ENCODE data around the gene SPECC1L.

The SPECC1L gene

GRCh38 chr22:24429411-24430365, 159.1 kb downstream of the SPECC1L start:
- H3K36me3 ChIP-seq (ENCODE audit: low read length), result no peaks in the 10 kb centered on the region
- peaks cover 52% of the 10 kb centered on the region for H3K79me2 ChIP-seq (ENCODE audit: insufficient read depth, low read length)
- no peaks in the 10 kb centered on the region for H3K9me2 ChIP-seq (replicated peaks; ENCODE audit: insufficient read depth, low read length)
- H3K27me3 ChIP-seq (ENCODE audit: low read length), result no peaks in the 10 kb centered on the region
- H4K20me1 ChIP-seq (ENCODE audit: low read depth, low read length), result no peaks in the 10 kb centered on the region
- H3K9me3 ChIP-seq (ENCODE audit: insufficient read depth, low read length), result no peaks in the 10 kb centered on the region
- TF ChIP-seq CTCF (IDR thresholded peaks at IDR 0.05; ENCODE audit: insufficient read depth, low read length, poor library complexity, severe bottlenecking) (no peak), EZH2phosphoT487 (conservative IDR thresholded peaks at IDR 0.05; ENCODE audit: low read length) (no peak)
- H3K9ac ChIP-seq (ENCODE audit: low read length), result peak overlapping the region; percentile 87
- peaks cover 55% of the 10 kb centered on the region for H3F3A ChIP-seq (ENCODE audit: insufficient read depth)
- H3K4me2 ChIP-seq (ENCODE audit: low read depth, low read length, poor library complexity, severe bottlenecking), result peak overlapping the region; percentile 77
- peak overlapping the region; percentile 44 for H3K4me3 ChIP-seq (ENCODE audit: insufficient read depth, low read length, poor library complexity, severe bottlenecking)
- no peak overlapping the region for H2AFZ ChIP-seq (ENCODE audit: low read depth, low read length, severe bottlenecking)
- H3K27ac ChIP-seq (ENCODE audit: low read depth, low read length), result peak overlapping the region; percentile 99

DNA sequence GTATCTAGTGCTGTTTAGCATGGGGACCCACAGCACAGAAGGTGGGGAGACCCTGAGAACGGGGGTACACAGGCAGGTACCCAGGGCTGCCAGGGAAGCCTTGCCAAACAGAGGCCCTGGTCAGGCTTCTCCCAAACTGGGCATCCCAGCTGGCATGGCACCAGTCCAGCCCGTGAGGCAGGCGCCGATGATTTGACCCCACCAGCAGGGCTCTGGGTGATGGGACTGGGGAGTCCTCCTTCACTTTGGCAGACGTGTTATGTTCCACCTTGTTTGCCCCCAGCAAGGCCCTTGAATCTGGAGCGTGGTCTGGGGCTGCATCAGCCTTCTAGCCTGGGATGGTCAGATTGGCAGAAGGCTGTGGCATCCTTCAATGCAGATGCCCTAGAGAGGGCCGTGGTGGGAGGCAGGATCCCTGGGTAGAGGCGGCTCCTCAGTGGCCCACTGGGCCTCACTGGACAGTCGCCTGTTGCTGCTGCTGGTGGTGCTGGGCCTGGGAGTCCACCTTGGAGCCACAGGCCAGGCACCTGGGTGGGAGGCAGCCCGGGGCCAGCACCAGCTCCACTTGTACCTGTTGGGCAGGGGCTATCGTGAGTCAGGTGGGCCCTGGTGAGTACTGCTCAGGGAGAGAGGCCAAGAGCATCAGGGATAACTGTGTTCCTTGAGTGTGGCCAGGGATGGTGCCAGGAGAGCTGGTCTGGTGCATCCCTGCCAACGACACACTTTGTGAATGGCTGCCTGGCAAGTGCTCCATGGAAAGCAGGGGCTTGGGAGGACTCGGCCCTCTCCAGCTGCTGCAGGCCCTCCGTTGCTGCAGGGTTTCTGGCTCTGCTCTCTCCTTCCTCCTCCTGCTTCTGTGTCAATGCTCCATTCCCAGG, 160.0 kb downstream of the SPECC1L start:
- H3K4me3 ChIP-seq (ENCODE audit: insufficient read depth, low read length, poor library complexity, severe bottlenecking), result no peak overlapping the region
- H4K20me1 ChIP-seq (ENCODE audit: low read depth, low read length), result no peaks in the 10 kb centered on the region
- H2AFZ ChIP-seq (ENCODE audit: low read depth, low read length, severe bottlenecking), result no peak overlapping the region
- H3F3A ChIP-seq (ENCODE audit: insufficient read depth), result peaks cover 59% of the 10 kb centered on the region
- no peaks in the 10 kb centered on the region for H3K9me3 ChIP-seq (ENCODE audit: insufficient read depth, low read length)
- H3K9ac ChIP-seq (ENCODE audit: low read length), result peak overlapping the region; percentile 87
- H3K27ac ChIP-seq (ENCODE audit: low read depth, low read length), result peak overlapping the region; percentile 99
- TF ChIP-seq EZH2phosphoT487 (conservative IDR thresholded peaks at IDR 0.05; ENCODE audit: low read length) (no peak), CTCF (IDR thresholded peaks at IDR 0.05; ENCODE audit: insufficient read depth, low read length, poor library complexity, severe bottlenecking) (no peak)
- peak overlapping the region; percentile 77 for H3K4me2 ChIP-seq (ENCODE audit: low read depth, low read length, poor library complexity, severe bottlenecking)
- H3K79me2 ChIP-seq (ENCODE audit: insufficient read depth, low read length), result peaks cover 51% of the 10 kb centered on the region
- H3K27me3 ChIP-seq (ENCODE audit: low read length), result no peaks in the 10 kb centered on the region
- no peaks in the 10 kb centered on the region for H3K36me3 ChIP-seq (ENCODE audit: low read length)
- H3K9me2 ChIP-seq (replicated peaks; ENCODE audit: insufficient read depth, low read length), result no peaks in the 10 kb centered on the region

DNA sequence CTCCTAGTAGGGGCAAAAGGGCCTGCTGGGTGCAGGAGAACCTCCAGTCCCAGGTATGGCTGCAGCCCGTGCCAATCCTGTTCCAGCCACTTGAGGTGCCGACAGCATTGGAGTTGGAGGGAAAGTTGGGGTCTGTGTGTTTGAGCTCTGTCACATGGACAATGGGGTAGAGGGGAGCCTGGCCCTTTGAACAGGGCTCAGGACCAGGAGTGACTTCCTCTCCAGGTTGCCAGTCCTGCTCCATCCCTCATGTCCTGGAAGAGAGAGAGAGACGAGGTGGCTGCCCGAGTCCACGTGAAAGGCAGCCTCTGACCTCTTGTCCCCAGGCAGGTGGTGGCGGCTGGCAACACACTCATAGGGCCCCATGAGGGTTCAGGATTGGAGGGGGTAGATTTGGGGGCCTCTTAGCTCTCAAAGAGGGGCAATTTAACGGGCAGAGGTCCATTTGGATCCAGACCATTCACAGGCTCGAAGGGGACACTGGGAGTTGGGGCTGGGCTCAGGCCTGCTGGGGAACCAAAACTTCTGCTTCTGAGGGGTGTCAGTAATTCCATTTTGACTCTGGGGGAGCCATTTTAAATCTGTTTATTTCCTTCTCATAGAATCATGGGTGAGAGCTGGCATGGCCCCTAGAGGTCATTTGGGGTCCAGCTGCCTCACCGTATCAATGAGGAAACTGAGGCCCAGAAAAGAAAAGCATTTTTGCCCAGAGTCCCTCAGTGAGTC, 160.8 kb downstream of the SPECC1L start:
- TF ChIP-seq CTCF (IDR thresholded peaks at IDR 0.05; ENCODE audit: insufficient read depth, low read length, poor library complexity, severe bottlenecking), result peak; percentile 8
- no peak for TF ChIP-seq EZH2phosphoT487 (conservative IDR thresholded peaks at IDR 0.05; ENCODE audit: low read length)
- Histone ChIP-seq H3K36me3 (ENCODE audit: low read length) (no peaks in the 10 kb centered on the region), H3K4me2 (ENCODE audit: low read depth, low read length, poor library complexity, severe bottlenecking) (peak overlapping the region; percentile 77), H3F3A (ENCODE audit: insufficient read depth) (peaks cover 51% of the 10 kb centered on the region), H4K20me1 (ENCODE audit: low read depth, low read length) (no peaks in the 10 kb centered on the region), H3K4me3 (ENCODE audit: insufficient read depth, low read length, poor library complexity, severe bottlenecking) (peak overlapping the region; percentile 14), H3K9me3 (ENCODE audit: insufficient read depth, low read length) (no peaks in the 10 kb centered on the region), H3K27ac (ENCODE audit: low read depth, low read length) (peak overlapping the region; percentile 99), H2AFZ (ENCODE audit: low read depth, low read length, severe bottlenecking) (no peak overlapping the region), H3K79me2 (ENCODE audit: insufficient read depth, low read length) (peaks cover 53% of the 10 kb centered on the region), H3K27me3 (ENCODE audit: low read length) (no peaks in the 10 kb centered on the region), H3K9ac (ENCODE audit: low read length) (peak overlapping the region; percentile 59), H3K9me2 (replicated peaks; ENCODE audit: insufficient read depth, low read length) (no peaks in the 10 kb centered on the region)

All from SU-DHL-6 (cell line).